Measurements from ENCODE around the gene FKBP6.
"Not testable (repeated sequence)": the region's sequence is repeated elsewhere in the genome, so short reads cannot be mapped to it uniquely, and the experiment has no call there.

The FKBP6 gene

GRCh38 chr7:73327922-73328321 lies at the start of gene FKBP6, which contains the start of gene TRIM50:
TSS of gene FKBP6 (plus strand) at chr7:73328161. CDS start at chr7:73328429, 268 bp downstream.
TSS of gene TRIM50 (minus strand) at chr7:73328082. CDS start at chr7:73324787, 3,295 bp downstream.
- FAIRE-seq, result not testable (repeated sequence)

- not testable (repeated sequence) for FAIRE-seq
These were observed 30.7 kb upstream of the FKBP6 start for GRCh38 chr7:73297235-73297634.

GRCh38 chr7:73297706-73298105 lies 30.3 kb upstream of the FKBP6 start:
- not testable (repeated sequence) for FAIRE-seq

- FAIRE-seq, result not testable (repeated sequence)
These were observed 28.1 kb upstream of the FKBP6 start for GRCh38 chr7:73299812-73300211.

- FAIRE-seq, result not testable (repeated sequence)
These were observed 26.9 kb upstream of the FKBP6 start for GRCh38 chr7:73301108-73301507.

GRCh38 chr7:73302846-73303245 lies 25.1 kb upstream of the FKBP6 start:
- FAIRE-seq, result not testable (repeated sequence)

- FAIRE-seq, result no peak
These were observed 24.4 kb upstream of the FKBP6 start for GRCh38 chr7:73303546-73303945.

- FAIRE-seq, result no peak
These were observed 23.9 kb upstream of the FKBP6 start for GRCh38 chr7:73304071-73304470.

- FAIRE-seq, result not testable (repeated sequence)
These were observed 23.2 kb upstream of the FKBP6 start for GRCh38 chr7:73304612-73305387.

GRCh38 chr7:73307436-73307835 lies 20.5 kb upstream of the FKBP6 start:
- no peak for FAIRE-seq

- no peak for FAIRE-seq
These were observed 19.8 kb upstream of the FKBP6 start for GRCh38 chr7:73308074-73308664.

GRCh38 chr7:73308665-73309214 lies 19.2 kb upstream of the FKBP6 start, which contains the start of gene NSUN5:
TSS of gene NSUN5 (minus strand) at chr7:73308826. CDS start at chr7:73308790, 36 bp downstream.
- no peak for FAIRE-seq

GRCh38 chr7:73311421-73311820 lies 16.5 kb upstream of the FKBP6 start:
- FAIRE-seq, result not testable (repeated sequence)

- no peak for FAIRE-seq
These were observed 15.0 kb upstream of the FKBP6 start for GRCh38 chr7:73312831-73313520.

- no peak for FAIRE-seq
These were observed 14.4 kb upstream of the FKBP6 start for GRCh38 chr7:73313521-73313906.

- no peak for FAIRE-seq
These were observed 13.7 kb upstream of the FKBP6 start for GRCh38 chr7:73314271-73314670.

- no peak for FAIRE-seq
These were observed 11.4 kb upstream of the FKBP6 start for GRCh38 chr7:73316521-73316920.

- FAIRE-seq, result not testable (repeated sequence)
These were observed 9.2 kb upstream of the FKBP6 start for GRCh38 chr7:73318656-73319204.

GRCh38 chr7:73319541-73319940 lies 8.4 kb upstream of the FKBP6 start:
- FAIRE-seq, result not testable (repeated sequence)

GRCh38 chr7:73320009-73320408 lies 8.0 kb upstream of the FKBP6 start:
- not testable (repeated sequence) for FAIRE-seq

- FAIRE-seq, result not testable (repeated sequence)
These were observed 4.4 kb upstream of the FKBP6 start for GRCh38 chr7:73323434-73324080.
